ENCODE data around the gene ANP32E.
A peak's percentile ranks its signal among the peaks of the same experiment; 100 is the strongest.
"Not testable (repeated sequence)": the region's sequence is repeated elsewhere in the genome, so short reads cannot be mapped to it uniquely, and the experiment has no call there.

Gene ANP32E

DNA sequence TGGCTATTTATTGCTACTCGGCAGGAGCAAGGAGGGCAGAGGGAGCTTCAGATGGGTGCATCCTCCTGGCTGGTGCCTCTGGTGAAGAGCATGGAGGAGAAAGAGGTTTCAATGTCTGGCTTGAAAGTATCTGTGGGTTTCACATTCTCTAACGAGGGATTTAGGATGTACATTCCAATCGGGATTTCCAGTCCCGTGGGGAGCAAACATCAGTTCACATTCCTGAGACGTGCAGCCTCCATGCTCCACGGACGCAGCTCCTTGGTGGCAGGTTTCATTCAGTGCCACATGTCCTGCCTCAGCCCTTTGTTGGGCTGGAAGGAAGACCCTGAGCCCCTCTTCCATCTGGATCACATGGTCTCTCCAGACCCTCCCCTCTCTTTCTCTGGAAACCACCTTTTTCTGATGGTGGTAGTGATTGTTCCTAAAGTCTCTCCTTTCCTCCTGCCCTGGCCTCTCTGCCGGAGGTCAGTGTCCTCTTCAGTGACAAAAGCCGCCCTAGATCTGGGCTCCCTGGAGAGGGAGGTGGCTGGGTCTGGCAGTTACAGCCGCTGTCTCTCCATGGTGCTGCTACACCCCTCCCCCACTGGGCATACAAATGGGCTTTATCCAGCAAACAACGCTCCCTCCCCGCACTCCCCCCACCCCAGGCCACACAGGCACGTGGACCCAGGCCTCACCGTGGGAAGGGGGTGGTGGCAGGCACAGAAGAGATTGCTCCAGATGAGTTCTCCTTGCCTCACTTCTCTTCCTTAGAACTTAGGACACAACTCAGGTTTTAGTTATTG is 20.8 kb upstream of the ANP32E start:
- DNase-seq, result peak; percentile 71 to 92

DNA sequence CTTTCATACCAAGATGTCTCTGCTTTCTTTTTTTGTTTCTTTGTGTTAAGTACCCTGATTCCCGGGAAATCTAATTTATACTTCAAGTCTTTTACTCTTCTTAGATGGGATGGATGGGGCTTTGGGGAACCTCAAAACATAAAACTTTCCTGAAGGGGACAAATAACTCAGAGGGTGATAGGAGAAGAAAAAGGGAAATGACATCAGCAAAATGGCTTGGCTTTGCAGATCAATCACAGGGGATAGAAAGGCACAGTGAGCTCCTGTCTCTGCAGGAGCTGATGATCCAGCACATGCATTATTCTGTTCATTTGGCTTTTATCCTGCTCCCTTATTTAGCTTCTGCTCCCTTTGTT is 20.3 kb upstream of the ANP32E start:
- DNase-seq, result no peak

DNA sequence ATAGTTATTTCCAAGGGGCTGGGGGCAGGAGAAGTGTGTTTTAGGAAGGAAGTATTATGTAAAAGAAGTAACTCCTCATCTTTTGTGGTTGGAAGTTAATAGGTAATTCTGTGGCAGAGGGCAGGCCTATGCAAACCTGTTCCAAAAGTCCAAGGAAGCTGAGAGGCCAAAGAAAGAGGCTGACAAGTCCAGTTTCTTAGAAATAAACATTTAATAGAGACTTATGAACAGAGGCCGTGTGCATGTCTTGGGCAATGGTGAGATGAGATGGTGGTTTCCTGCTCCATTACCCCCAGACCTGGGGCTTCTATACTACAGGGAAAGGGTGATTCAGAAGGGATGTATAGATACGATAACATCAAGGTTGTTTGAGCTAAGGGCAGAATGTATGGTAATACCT is 14.0 kb upstream of the ANP32E start:
- no peak for DNase-seq

DNA sequence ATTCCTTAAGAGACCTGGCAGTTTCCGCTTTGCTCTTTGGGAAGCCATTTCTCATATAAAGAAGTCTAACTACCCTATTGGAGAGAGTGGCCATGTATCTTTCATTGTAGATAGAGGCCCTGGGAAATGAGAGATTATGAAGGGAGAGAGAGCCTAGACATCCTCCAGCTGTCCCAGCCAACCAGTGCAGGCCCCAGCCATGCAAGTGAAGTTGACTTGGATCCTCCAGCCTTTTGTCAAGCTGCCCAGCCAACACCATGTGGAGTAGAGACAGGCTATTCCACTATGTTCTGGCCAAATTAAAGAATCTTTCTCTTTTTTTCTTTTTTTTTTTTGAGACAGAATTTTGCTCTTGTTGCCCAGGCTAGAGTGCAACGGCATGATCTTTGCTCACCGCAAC is 7.1 kb upstream of the ANP32E start:
- no peak for DNase-seq

DNA sequence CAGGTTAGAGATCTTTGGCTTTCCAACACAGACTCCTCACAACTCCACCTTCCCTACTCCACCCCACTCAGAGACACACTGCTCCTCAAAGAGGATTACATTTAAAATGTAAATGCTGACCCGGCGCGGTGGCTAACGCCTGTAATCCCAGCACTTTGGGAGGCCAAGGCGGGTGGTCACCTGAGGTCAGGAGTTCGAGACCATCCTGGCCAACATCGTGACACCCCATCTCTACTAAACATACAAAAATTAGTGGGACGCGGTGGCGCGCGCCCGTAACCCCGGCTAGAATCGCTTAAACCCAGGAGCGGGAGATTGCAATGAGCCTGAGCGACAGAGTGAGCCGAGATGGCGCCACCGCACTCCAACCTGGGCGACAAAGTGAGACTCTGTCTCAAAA is 1.8 kb upstream of the ANP32E start:
- no peak for DNase-seq

DNA sequence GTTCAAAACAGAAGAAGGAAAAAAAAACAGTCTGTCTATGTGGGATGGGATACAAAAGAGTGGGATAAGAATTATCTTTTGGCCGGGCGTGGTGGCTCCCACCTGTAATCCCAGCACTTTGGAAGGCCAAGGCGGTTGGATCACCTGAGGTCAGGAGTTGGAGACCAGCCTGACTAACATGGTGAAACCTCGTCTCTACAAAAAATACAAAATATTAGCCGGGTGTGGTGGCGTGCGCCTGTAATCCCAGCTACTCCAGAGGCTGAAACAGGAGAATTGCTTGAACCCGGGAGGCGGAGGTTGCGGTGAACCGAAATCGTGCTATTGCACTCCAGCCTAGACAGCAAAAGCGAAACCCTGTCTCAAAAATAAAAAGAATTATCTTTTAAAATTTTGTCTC is 1.3 kb upstream of the ANP32E start:
- not testable (repeated sequence) for DNase-seq

DNA sequence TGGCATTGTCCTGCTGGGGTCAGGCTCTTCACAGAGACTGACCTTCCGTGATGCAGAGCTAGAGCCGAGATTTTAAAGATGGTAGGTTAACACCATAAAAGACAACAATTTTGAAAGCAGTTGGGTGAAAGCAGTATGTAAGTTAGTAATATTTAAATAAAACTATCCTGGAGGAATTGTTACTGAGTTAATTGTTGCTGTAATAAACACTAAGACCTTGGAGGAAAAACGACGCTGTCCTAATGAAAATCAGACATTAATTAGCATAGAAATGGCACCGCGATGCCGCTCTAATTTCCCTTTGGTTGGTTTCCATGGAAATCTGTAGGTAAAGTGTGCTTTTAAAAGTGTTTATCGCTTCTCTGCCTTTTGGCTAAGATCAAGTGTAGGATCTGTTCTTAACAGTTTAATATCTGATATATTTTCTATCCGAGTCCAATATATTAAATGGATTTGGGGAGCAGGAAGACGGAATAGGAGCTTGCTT is 745 bp upstream of the ANP32E start:
- peak in 1 of 2 experiments; percentile 85 for DNase-seq

DNA sequence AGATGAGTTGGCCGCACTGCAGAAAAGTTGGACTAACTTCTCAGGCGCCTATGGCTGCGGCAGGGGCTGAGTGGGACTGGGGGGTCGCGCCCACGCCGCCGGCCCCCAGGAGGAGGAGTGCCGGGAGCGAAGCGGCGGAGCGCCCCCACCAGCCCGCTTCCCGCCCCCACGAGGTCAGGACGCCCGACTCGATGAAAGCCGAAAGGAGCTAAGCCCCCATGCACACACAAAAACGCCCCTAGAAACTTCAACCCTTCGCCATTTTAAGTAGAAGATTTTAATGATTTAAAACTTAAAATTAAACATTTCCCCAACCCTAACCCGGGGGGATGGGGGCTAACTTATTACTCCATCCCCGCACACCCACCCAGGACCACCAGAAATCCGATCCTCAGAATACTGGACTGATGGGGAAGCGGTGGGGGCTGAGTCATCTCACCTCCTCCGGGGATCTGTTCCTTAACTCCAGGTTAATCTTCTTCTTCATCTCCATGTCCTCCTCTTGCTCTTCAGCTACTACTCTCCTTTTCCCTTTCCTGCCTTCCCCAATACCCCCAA is 539 bp downstream of the ANP32E start:
- peak in 1 of 2 experiments; percentile 72 for DNase-seq

DNA sequence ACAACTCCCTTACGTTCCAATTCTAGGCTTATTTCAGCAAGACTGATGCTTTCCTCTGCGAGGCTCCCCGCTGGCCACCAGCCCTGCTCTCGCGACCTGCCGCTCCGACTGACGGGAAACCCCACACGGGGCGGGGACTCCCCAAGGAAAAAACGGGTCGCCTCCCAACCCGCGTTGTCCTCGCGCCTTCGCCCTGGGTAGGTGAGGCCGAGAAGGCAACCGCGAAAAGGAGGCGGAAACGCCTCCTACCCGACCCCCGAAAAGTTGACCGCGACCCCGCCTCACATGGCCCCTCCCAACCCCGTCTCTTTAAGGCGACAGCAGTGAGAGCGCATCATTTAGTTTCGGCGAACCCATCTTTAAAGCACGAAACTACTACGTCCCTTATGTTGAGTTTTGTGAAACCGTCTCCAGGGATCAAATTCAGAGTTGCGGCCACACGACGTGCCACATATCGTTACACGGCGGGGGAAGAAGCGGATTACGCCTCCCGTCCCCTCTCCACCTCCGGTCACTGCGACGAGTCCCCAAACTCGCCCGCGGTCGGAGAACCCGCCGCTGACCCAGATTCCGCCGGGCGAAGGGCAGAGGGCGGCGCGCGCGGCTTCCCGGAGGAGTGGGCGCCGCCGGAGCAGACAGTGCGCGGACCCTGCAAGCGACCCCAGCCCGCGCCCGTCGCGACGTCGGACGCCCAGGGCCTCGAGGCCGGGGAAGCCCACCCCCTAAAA is 1.2 kb downstream of the ANP32E start:
- peak; percentile 84 to 85 for DNase-seq

DNA sequence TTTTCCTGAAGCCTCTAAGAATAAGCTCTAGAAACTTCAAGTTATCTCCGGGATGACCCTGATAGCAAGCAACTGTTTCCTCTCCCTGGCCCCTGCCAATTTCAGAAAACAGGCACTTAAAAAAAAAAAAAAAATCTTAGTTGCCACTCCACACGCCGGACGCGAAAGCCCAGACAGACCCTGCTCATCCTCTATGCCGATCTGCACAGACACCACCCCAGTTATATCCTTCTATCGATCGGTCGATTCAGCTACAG is 1.7 kb downstream of the ANP32E start:
- DNase-seq, result no peak

DNA sequence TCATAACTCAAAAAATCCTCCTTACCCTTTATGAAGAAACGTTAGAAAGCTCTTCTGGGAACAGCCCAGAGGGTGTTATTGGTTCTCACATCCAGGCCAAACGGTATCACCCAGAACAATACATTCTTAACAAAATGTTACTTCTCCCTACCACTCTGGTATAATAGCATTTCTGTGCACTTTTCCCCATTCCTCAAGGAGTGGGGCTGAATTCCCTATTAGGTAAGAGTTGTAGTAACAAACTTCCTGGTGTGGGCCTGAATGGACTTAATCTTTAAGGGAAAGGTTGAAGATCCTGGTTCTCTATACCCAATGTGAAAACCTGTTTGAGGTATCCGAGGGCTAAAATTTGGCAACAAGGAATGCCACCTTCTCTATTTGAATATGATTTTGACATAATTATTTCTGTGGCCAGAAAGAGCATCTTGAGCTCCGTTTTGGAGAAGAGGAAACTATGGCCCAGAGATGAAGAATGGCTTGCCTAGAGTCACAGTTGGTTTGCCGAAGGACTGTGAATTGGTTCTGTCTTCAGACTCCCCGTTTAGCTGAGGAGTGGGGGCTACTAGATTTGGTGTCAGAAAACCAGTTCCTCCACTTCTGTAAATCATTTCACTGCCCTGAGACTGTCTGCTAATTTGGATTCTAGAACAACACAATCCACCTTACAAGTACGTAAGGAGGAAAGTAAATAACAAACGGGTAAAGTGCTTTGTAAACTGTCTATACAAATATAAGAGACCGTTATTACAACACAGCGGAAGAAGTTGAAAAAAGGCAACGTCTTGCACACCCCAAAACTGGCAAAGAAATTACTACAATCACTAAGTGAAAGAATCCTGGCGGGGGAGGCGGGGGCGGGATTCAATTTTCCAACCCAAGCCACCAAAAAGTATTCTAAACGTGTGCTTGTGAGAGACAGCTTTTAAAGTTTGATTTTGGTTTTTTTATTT is 2.3 kb downstream of the ANP32E start:
- DNase-seq, result peak in 1 of 2 experiments; percentile 48

DNA sequence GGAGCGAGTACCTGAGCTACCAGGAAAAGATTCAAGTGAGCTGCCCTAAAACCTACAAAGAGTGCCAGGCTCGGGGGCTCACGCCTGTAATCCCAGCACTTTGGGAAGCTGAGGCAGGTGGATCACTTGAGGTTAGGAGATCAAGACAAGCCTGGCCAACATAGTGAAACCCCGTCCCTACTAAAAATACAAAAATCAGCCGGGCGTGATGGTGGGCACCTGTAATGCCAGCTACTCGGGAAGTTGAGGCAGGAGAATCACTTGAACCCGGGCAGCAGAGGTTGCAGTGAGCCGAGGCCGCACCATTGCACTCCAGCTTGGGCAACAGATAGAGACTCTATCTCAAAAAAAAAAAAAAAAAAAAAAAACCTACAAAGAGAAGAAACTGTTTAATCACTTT is 3.0 kb downstream of the ANP32E start:
- DNase-seq, result not testable (repeated sequence)

DNA sequence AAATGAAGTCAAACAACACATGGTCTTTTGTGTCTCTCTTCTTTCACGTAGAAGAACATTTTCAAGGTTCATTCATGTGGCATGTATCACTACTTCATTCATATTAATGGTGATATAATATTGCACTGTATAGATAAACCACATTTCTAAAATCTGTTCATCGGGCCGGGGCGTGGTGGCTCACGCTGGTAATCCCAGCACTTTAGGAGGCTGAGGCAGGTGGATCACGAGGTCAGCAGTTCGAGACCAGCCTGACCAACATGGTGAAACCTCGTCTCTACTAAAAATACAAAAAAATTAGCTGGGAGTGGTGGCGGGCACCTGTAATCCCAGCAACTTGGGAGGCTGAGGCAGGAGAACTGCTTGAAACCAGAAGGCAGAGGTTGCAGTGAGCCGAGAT is 7.7 kb downstream of the ANP32E start:
- not testable (repeated sequence) for DNase-seq

DNA sequence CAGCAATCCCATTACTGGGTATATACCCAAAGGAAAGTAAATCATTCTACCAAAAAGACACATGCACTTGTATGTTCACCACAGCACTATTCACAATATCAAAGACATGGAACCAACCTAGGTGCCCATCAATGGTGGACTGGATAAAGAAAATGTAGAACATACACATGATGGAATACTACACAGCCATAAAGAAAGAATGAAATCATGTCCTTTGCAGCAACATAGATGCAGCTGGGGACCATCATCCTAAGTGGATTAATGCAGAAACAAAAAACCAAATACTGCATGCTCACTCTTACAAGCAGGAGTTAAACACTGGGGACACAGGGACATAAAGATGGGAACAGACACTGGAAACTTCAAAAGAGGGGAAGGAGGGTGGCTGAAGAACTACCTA is 8.7 kb downstream of the ANP32E start:
- DNase-seq, result no peak

DNA sequence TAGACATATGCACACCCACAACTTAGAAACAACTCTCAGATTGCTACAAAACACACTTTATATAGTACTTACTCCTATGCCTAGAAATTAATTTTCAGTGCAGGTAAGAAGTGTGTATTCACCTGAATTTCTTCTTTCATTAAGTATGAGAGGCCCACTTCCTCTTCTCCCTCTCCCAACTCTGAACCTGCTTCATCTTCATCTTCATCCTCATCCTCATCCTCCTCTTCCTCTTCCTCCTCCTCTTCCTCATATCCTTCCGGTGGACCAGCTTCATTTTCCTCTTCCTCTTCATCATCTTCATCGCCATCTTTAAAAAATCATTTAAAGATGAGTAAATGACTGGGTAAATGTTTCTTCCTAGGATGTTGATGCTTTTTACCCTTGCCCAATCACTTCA is 9.4 kb downstream of the ANP32E start:
- no peak for DNase-seq

DNA sequence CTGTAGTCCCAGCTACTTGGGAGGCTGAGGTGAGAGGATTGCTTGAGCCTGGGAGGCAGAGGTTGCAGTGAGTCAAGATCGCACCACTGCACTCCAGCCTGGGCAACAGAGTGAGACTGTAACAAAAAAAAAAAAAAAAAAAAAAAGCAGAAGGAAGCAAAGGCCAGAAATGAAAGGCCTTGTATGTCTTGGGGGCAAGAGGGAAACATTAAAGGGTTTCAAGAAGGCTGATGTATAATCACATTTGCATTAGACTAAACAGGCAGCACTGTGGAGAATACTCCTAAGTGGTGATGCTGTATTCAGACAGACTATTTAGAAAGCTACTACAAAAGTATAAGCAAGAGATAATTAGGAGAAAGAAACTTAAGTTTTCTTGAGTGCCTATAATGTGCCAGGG is 10.4 kb downstream of the ANP32E start:
- no peak for DNase-seq

DNA sequence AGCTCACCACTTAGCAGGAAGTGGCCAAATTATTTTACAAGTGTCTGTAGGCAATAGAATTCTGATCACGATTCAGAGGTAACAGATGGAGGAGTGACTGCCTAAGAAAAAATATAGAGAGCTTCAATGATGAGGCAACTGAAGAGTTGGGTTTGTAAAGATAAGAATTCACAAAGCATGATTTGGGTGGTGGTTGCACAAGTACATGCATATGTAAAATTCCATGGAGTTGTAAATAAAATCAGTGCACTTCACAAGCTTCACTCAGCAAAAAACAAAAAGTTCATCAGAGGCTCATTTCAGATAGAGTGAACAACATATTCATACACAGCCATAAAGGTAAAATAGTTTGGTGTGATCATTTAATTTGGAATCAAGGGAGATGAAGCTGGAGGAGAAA is 10.9 kb downstream of the ANP32E start:
- DNase-seq, result no peak

DNA sequence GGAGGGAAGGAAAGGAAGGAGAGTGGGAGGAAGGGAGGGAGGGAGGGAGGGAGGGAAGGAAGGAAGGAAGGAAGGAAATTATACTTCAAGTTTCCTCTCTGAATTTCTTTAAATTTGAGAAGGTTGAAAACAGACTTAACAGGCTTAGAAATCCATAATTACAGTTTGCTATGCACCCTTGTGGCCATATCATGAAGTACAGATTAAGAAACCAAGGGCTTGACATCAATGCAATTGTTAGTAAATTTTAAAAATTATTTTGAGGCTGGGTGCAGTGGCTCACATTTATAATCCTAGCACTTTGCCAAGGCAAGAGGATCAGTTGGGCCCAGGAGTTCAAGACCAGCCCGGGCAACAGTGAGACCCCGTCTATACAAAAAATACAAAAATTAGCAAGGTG is 14.4 kb downstream of the ANP32E start:
- peak in 1 of 2 experiments; percentile 56 for DNase-seq

DNA sequence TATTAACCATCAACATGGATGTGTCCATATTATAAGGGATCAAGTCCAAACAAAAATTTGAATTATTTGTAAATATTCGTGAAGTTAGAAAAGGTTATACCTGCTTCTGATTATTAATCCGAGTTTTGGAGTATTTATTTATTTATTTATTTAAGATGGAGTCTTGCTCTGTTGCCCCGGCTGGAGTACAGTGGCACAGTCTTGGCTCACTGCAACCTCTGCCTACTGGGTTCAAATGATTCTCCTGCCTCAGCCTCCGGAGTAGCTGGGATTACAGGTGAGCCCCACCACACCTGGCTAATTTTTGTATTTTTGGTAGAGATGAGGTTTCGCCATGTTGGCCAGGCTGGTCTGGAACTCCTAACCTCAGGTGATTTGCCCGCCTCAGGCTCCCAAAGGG is 20.1 kb downstream of the ANP32E start:
- DNase-seq, result not testable (repeated sequence)

DNA sequence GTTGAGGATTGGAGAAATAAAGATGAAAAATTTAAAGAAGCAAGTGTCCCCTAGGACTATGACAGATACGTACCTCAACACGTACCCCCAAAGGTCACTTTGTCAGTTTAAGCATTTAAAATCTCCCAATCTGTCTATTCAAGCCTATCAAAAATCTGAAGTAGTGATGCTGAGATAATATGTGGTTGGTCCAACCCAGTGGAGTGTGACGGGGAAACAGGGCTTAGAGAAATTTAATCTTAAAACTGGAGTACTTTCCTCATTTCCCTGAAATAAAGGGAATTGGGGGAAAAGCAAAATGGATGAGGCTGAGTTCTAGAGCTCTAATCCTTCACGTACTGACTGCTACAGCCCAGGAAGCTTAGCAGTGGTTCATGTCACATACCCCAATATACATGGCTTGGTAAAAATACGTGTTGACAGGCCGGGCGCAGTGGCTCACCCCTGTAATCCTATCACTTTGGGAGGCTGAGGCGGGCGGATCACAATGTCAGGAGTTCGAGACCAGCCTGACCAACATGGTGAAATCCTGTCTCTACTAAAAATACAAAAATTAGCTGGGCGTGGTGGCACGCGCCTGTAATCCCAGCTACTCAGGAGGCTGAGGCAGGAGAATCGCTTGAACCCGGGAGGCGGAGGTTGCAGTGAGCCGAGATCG is 21.7 kb downstream of the ANP32E start:
- DNase-seq, result not testable (repeated sequence)

DNA sequence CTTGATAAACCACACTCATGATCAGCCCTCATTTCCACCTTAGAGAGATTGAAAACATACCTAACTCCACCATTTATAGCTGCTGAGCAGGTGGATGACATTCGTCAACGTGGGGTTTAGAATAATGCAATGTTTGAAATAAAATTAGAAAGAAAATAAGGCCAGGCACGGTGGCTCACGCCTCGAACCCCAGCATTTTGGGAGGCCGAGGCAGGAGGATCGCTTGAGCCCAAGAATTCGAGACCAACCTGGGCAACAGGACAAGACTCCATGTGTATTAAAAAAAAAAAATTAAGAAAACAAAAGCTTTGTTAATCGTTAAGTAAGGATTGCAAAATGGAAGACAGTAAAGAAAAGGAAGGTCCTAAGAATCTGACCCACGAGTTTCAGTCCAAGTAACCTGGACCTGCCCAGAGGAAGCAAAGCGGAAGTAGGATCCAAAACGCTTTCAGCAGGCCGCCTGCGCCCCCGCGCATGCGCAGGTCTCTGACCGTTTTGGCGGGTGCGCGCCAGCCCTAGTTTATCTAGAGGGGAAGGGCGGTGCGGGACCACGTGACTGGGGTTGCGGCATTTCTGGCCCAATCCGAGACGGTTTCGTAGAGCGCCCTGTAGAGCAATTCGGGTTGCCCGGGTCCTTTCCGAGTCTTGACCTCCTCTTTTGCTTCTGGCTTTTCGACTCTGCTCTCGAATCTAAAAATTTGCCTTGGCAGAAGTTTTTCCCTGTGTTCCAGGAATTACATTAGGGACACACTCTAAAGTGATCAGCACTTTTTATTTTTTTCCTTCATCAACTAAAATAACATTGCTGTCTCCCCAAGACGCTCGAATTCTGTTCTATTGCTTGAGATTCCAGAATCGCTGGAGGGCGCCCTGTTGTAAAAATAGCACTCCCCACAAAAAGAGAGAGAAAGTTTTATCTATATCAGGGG is 22.5 kb downstream of the ANP32E start:
- peak; percentile 91 to 99 for DNase-seq

All from NCI-H526 (cell line).